Thyroid gland (tissue), 4 donors: ENCODE data around the gene CDKN2AIPNL. TPM values are rescaled to one million over a fixed set of nuclear protein-coding genes. Genes with fewer than 3 reads are reported as not detected.
"Not testable (repeated sequence)": the region's sequence is repeated elsewhere in the genome, so short reads cannot be mapped to it uniquely, and the experiment has no call there.

ENCODE experiments used
- DNase-seq, 2 donors: peaks; one replicate each; pipeline ENCODE4 v3.0.0-alpha.2; 2019
- H3K27ac ChIP-seq, 3 donors: fragments of 200-600 bp; sonication (generic); 1 replicate in 2 of 3; 2 replicates in 1 of 3; pipeline ENCODE4 v1.5.1; 2016 to 2019; ENCODE audit warnings: mild to moderate bottlenecking in 1 of 3, moderate library complexity in 1 of 3
- H3K27me3 ChIP-seq: fragments of 200-600 bp; sonication (generic); one replicate; pipeline ENCODE4 v1.5.1; 2019
- H3K36me3 ChIP-seq, 2 donors: fragments of 200-600 bp; sonication (generic); one replicate each; pipeline ENCODE4 v1.5.1; 2016 to 2019
- H3K4me1 ChIP-seq, 2 donors: fragments of 200-600 bp; sonication (generic); one replicate each; pipeline ENCODE4 v1.5.1; 2017 to 2019
- H3K4me3 ChIP-seq, 3 donors: fragments of 200-600 bp; sonication (generic); replicated peaks in 1 of 3; 1 replicate in 2 of 3; 2 replicates in 1 of 3; pipeline ENCODE4 v1.5.1; 2016; ENCODE audit warnings: mild to moderate bottlenecking in 1 of 3
- H3K9me3 ChIP-seq: fragments of 200-600 bp; sonication (generic); one replicate; pipeline ENCODE4 v1.5.1; 2017
- CTCF ChIP-seq, 6 experiments: fragments of 200-600 bp in 3 of 6; fragments of 450-650 bp in 3 of 6; sonication (generic) in 3 of 6; IDR thresholded peaks; one replicate each; pipeline ENCODE4 v1.5.1; 2016 to 2019; ENCODE audit warnings: antibody characterized with exemption in 6 of 6, mild to moderate bottlenecking in 2 of 6, inconsistent platforms in 1 of 6, moderate library complexity in 1 of 6
- POLR2A ChIP-seq, 2 donors: fragments of 450-650 bp; IDR thresholded peaks; one replicate each; pipeline ENCODE4 v1.6.1; 2017; ENCODE audit warnings: antibody characterized with exemption in 2 of 2, mild to moderate bottlenecking in 2 of 2, moderate library complexity in 1 of 2
- WGBS, 2 donors: methylation state at CpG; one replicate each; pipeline ENCODE4 v1.1.5; 2017; 5-methylcytosine and 5-hydroxymethylcytosine counted together
- intact Hi-C: fragments of 100-400 bp; cut with DNase I; formaldehyde crosslinking; loops from one replicate; pipeline ENCODE4 v1.15.1; 2023
- total RNA-seq, 4 donors: library from RNA; depleted of rRNA; stranded (reverse); fragments of >200 nt; gene quantifications; one replicate each; pipeline ENCODE4 v1.2.3, GENCODE V29; 2016

CDKN2AIPNL gene
- total RNA-seq, 4 donors from 2014 or later = 27.9 to 42.3 (median 34.8) TPM

DNA sequence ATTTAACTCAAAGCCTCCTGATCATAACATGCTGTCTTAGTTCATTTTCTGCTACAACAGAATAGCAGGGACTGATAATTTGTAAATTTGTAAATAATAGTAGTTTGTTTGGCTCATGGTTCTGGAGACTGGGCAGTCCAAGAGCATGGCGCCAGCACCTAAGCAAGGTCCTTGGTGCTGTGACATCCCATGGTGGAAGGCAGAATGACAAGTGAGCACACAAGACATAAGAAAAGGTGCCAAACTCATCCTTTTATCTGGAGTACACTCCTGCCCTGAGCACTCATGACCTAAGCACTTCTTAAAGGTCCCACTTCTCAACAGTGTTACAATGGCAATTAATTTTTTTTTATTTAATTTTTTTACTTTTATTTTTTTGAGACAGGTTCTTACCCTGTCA lies 24.2 kb downstream of the CDKN2AIPNL start:
- no peaks in the 10 kb centered on the region for H3K27me3 ChIP-seq
- peaks cover 62 to 72% of the 10 kb centered on the region in 2 donors for H3K36me3 ChIP-seq
- no peak for TF ChIP-seq CTCF (IDR thresholded peaks at IDR 0.05)
- WGBS, 2 donors = 92 to 100% methylated on average over 1 of the region's 1 CpG
- no peak overlapping the region for H3K27ac ChIP-seq
- no peaks in the 10 kb centered on the region for H3K4me1 ChIP-seq
- no peak overlapping the region for H3K4me3 ChIP-seq
- intact Hi-C loops = no loop called here
- no peak for DNase-seq
- no peaks in the 10 kb centered on the region for H3K9me3 ChIP-seq

GRCh38 chr5:134383980-134384697 lies 27.5 kb downstream of the CDKN2AIPNL start:
- H3K4me3 ChIP-seq = no peak overlapping the region
- no peak for TF ChIP-seq CTCF (IDR thresholded peaks at IDR 0.05)
- no peak for TF ChIP-seq POLR2A (IDR thresholded peaks at IDR 0.05)
- H3K27me3 ChIP-seq = no peaks in the 10 kb centered on the region
- 76 to 86% methylated on average over 4 of the region's 4 CpGs for WGBS, 2 donors
- H3K36me3 ChIP-seq = peaks cover 61 to 62% of the 10 kb centered on the region in 2 donors
- intact Hi-C loops = no loop called here
- no peak overlapping the region for H3K27ac ChIP-seq
- H3K9me3 ChIP-seq = no peaks in the 10 kb centered on the region
- no peaks in the 10 kb centered on the region for H3K4me1 ChIP-seq
- no peak for DNase-seq

DNA sequence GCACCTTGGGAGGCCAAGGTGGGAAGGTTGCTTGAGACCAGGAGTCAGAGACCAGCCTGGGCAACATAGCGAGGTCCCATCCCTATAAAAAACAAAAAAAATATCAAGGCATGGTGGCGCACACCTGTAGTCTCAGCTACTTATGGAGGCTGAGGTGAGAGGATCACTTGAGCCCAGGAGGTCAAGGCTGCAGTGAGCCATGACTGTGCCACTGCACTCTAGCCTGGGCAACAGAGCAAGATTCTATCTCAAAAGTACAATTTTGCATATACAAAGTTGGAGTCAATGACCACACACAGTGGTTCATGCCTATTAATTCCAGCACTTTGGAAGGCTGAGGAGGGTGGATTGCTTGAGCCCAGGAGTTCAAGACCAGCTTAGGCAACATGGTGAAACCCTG lies 29.5 kb downstream of the CDKN2AIPNL start:
- 97 to 100% methylated on average over 2 of the region's 2 CpGs for WGBS, 2 donors
- H3K36me3 ChIP-seq = peaks cover 48 to 57% of the 10 kb centered on the region in 2 donors
- intact Hi-C loops = not testable (repeated sequence)

GRCh38 chr5:134380346-134380745 lies 31.3 kb downstream of the CDKN2AIPNL start:
- DNase-seq = no peak
- intact Hi-C loops = no loop called here
- H3K9me3 ChIP-seq = no peaks in the 10 kb centered on the region
- no peak overlapping the region for H3K4me3 ChIP-seq
- H3K36me3 ChIP-seq = peaks cover 50 to 64% of the 10 kb centered on the region in 2 donors
- no peaks in the 10 kb centered on the region for H3K4me1 ChIP-seq
- WGBS, 2 donors = 90 to 93% methylated on average over 5 of the region's 5 CpGs
- no peaks in the 10 kb centered on the region for H3K27me3 ChIP-seq
- H3K27ac ChIP-seq = no peak overlapping the region
- TF ChIP-seq POLR2A (IDR thresholded peaks at IDR 0.05) (no peak), CTCF (IDR thresholded peaks at IDR 0.05) (no peak)

More for the DNA sequence above, 29.5 kb downstream of the CDKN2AIPNL start:
- not testable (repeated sequence) for H3K27me3 ChIP-seq, DNase-seq, H3K9me3 ChIP-seq, H3K27ac ChIP-seq, H3K4me1 ChIP-seq, H3K4me3 ChIP-seq

DNA sequence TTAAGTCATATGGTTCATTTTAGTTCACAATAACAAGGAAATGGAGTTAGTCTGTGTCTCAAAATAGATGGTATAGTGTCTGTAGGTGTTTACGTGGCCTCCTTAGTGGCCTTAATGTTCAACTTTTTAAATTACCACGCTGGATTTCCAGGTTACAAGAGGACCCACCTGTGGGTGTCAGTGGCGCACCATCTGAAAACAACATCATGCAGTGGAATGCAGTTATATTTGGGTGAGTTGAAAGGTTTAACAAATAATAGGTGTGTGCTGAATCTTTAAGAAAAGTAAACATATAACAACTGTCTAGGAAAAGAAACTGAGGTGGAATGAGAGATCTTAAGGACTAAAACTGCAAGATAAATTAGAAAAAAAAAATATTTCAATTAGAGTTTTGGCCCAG lies 37.4 kb downstream of the CDKN2AIPNL start:
- TF ChIP-seq CTCF (IDR thresholded peaks at IDR 0.05) (peak in 3 of 6 experiments; percentile 16 to 26 (median 26)), POLR2A (IDR thresholded peaks at IDR 0.05) (no peak)
- intact Hi-C loops = loop anchor here (10.0 kb wide), 1 partner anchor 201 kb away; no protein-coding TSS in a partner anchor
- Histone ChIP-seq H3K27ac (no peak overlapping the region), H3K4me3 (no peak overlapping the region), H3K36me3 (peaks cover 5 to 17% of the 10 kb centered on the region in 2 donors), H3K9me3 (no peaks in the 10 kb centered on the region), H3K27me3 (no peaks in the 10 kb centered on the region), H3K4me1 (peaks cover 9 to 10% of the 10 kb centered on the region in 2 donors)
- peak; percentile 15 to 30 for DNase-seq
- WGBS, 2 donors = 80 to 86% methylated on average over 3 of the region's 3 CpGs

DNA sequence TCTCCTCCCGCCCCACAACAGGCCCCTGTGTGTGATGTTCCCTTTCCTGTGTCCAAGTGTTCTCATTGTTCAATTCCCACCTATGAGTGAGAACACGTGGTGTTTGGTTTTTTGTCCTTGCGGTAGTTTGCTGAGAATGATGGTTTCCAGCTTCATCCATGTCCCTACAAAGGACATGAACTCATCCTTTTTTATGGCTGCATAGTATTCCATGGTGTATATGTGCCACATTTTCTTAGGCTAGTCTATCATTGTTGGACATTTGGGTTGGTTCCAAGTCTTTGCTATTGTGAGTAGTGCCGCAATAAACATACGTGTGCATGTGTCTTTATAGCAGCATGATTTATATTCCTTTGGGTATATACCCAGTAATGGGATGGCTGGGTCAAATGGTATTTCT lies 38.0 kb downstream of the CDKN2AIPNL start:
- intact Hi-C loops = loop anchor here (10.0 kb wide), 1 partner anchor 201 kb away; no protein-coding TSS in a partner anchor
- not testable (repeated sequence) for H3K27me3 ChIP-seq, DNase-seq, H3K27ac ChIP-seq, H3K4me3 ChIP-seq, H3K9me3 ChIP-seq
- Histone ChIP-seq H3K4me1 (peaks cover 9 to 10% of the 10 kb centered on the region in 2 donors), H3K36me3 (peaks cover 5 to 17% of the 10 kb centered on the region in 2 donors)
- WGBS, 2 donors = 96 to 98% methylated on average over 5 of the region's 5 CpGs
